Measurements from ENCODE around the gene KIAA1217.

The KIAA1217 gene

DNA sequence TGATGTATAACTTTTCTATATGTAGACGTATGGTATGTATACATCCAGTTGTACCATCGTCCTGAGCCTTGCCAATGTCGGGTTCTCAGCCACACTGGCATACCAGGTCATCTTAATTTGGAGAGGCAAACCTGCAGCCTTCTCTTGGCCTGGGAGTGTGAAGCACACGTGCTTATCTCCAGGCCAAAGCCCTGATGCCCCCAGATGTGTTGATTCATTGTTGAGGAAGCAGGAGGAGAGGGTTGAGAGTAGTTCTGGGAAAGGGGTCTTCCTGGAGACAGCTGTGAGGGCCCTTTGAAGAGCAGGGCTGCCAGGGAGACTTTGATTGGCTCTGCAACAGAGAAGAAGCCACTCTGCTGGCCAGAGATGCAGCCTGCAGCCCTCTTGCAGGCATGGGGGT is 359.1 kb downstream of the KIAA1217 start:
- Histone ChIP-seq H3K36me3 (ENCODE audit: insufficient read depth, low read length) (no peaks in the 10 kb centered on the region), H2AFZ (ENCODE audit: low read depth, low read length) (no peak overlapping the region), H3K4me3 (ENCODE audit: low read length) (no peak overlapping the region), H3K4me1 (ENCODE audit: insufficient read depth, low read length) (no peaks in the 10 kb centered on the region), H3K9me3 (ENCODE audit: low read length) (peaks cover 2% of the 10 kb centered on the region), H3K27me3 (ENCODE audit: insufficient read depth, low read length) (no peaks in the 10 kb centered on the region)

DNA sequence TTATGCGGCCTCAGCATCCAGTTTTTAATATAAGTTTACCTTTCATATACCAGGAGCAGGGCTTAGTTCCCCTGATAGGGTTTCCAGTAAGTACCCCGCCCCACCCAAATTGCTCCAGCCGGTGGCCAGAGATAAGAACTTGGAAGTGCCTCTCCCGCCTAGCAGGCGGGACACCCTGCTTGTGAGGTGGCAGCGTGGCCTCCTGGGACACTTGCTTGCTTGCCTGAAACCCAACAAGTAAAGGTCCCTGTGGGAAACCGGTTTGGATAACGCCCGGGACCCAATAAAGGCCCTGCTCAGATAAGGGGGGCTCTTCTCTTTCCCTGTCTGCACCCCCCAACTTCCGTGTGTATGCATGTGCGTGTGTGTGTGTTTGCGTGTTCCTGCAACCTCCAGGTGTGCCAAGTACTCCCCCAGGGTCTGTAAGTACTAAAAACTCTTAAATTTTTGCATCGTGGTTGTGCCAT is 360.4 kb downstream of the KIAA1217 start:
- Histone ChIP-seq H3K4me1 (ENCODE audit: insufficient read depth, low read length) (no peaks in the 10 kb centered on the region), H2AFZ (ENCODE audit: low read depth, low read length) (no peak overlapping the region), H3K27me3 (ENCODE audit: insufficient read depth, low read length) (no peaks in the 10 kb centered on the region), H3K9me3 (ENCODE audit: low read length) (peaks cover 2% of the 10 kb centered on the region), H3K4me3 (ENCODE audit: low read length) (no peak overlapping the region), H3K36me3 (ENCODE audit: insufficient read depth, low read length) (no peaks in the 10 kb centered on the region)

DNA sequence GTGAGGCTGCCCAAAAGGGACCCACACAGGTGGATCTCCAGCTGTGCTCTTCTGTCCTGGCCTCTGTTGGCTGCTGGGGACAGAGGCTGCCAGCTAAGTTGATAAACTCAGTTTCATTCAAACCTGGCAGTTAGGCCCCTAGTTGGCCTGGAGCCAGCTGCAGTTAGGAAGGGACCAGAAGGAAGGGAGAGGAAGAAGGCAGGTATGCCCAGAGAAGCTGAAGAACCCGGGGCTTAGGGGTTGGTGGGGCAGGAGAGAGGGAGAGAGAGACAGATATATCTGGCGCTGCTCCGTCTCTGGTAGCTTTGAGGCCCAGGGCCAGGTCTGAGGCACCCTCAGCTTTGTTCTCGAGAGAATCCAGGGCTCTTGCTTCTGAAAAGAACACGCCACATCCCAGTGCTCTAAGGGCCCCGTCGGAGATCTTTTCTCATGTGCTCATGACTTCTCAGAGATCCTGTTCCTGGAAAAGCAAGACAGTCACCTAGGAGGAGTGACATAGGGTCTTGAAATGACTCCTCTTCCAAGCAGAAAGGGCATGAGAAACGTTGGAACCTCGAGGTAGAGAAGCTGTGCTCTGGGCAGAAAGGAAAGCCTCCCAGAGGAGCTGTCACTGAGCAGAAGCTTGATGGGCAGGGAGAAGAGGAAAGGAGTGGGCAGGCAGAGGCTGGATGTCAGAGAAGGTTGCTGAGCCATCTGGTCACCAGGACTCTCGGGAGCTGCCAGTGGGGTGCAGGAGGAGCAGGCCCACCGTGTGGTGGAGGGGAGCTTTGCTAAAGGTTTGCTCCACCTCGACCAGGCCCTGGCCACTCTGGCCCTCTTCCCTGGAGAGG is 361.1 kb downstream of the KIAA1217 start:
- Histone ChIP-seq H3K36me3 (ENCODE audit: insufficient read depth, low read length) (no peaks in the 10 kb centered on the region), H2AFZ (ENCODE audit: low read depth, low read length) (no peak overlapping the region), H3K9me3 (ENCODE audit: low read length) (peaks cover 2% of the 10 kb centered on the region), H3K4me3 (ENCODE audit: low read length) (no peak overlapping the region), H3K27me3 (ENCODE audit: insufficient read depth, low read length) (no peaks in the 10 kb centered on the region), H3K4me1 (ENCODE audit: insufficient read depth, low read length) (no peaks in the 10 kb centered on the region)

GRCh38 chr10:24570658-24571426 is 361.9 kb downstream of the KIAA1217 start:
- no peak overlapping the region for H2AFZ ChIP-seq (ENCODE audit: low read depth, low read length)
- H3K9me3 ChIP-seq (ENCODE audit: low read length): peaks cover 2% of the 10 kb centered on the region
- no peaks in the 10 kb centered on the region for H3K4me1 ChIP-seq (ENCODE audit: insufficient read depth, low read length)
- H3K36me3 ChIP-seq (ENCODE audit: insufficient read depth, low read length): no peaks in the 10 kb centered on the region
- H3K27me3 ChIP-seq (ENCODE audit: insufficient read depth, low read length): no peaks in the 10 kb centered on the region
- no peak overlapping the region for H3K4me3 ChIP-seq (ENCODE audit: low read length)

GRCh38 chr10:24571870-24572450 is 363.0 kb downstream of the KIAA1217 start:
- Histone ChIP-seq H3K4me3 (ENCODE audit: low read length) (no peak overlapping the region), H3K9me3 (ENCODE audit: low read length) (peaks cover 2% of the 10 kb centered on the region), H2AFZ (ENCODE audit: low read depth, low read length) (no peak overlapping the region), H3K4me1 (ENCODE audit: insufficient read depth, low read length) (no peaks in the 10 kb centered on the region), H3K36me3 (ENCODE audit: insufficient read depth, low read length) (no peaks in the 10 kb centered on the region), H3K27me3 (ENCODE audit: insufficient read depth, low read length) (no peaks in the 10 kb centered on the region)

DNA sequence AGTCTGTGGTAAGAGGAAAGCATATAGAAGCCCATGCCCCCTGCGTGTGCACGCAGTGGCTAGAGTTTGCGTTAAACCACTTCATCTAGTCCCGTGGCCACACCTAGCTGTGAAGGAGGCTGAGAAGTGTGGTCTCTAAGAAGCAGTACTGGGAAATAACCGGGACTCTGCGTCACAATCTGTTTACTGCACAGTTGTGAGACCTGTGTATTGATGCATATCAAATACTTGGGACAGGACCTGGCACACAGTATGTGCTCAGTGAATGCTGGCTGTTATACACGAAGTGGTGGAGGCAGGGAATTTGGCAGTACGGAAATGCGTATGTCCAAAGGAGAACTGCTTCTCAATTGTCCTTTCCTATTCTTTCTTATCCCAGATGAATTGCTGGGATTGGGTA is 365.2 kb downstream of the KIAA1217 start:
- Histone ChIP-seq H3K9me3 (ENCODE audit: low read length) (peaks cover 2% of the 10 kb centered on the region), H3K36me3 (ENCODE audit: insufficient read depth, low read length) (no peaks in the 10 kb centered on the region), H3K27me3 (ENCODE audit: insufficient read depth, low read length) (no peaks in the 10 kb centered on the region), H2AFZ (ENCODE audit: low read depth, low read length) (no peak overlapping the region), H3K4me1 (ENCODE audit: insufficient read depth, low read length) (no peaks in the 10 kb centered on the region), H3K4me3 (ENCODE audit: low read length) (no peak overlapping the region)

- Histone ChIP-seq H3K4me3 (ENCODE audit: low read length) (no peak overlapping the region), H2AFZ (ENCODE audit: low read depth, low read length) (no peak overlapping the region), H3K9me3 (ENCODE audit: low read length) (peaks cover 2% of the 10 kb centered on the region), H3K27me3 (ENCODE audit: insufficient read depth, low read length) (no peaks in the 10 kb centered on the region), H3K4me1 (ENCODE audit: insufficient read depth, low read length) (no peaks in the 10 kb centered on the region), H3K36me3 (ENCODE audit: insufficient read depth, low read length) (no peaks in the 10 kb centered on the region)
Measured at GRCh38 chr10:24574578-24575155, 365.7 kb downstream of the KIAA1217 start.

GRCh38 chr10:24575481-24576002 is 366.6 kb downstream of the KIAA1217 start:
- Histone ChIP-seq H2AFZ (ENCODE audit: low read depth, low read length) (no peak overlapping the region), H3K4me3 (ENCODE audit: low read length) (no peak overlapping the region), H3K4me1 (ENCODE audit: insufficient read depth, low read length) (no peaks in the 10 kb centered on the region), H3K27me3 (ENCODE audit: insufficient read depth, low read length) (no peaks in the 10 kb centered on the region), H3K9me3 (ENCODE audit: low read length) (peaks cover 2% of the 10 kb centered on the region), H3K36me3 (ENCODE audit: insufficient read depth, low read length) (no peaks in the 10 kb centered on the region)

- Histone ChIP-seq H3K4me1 (ENCODE audit: insufficient read depth, low read length) (no peaks in the 10 kb centered on the region), H3K36me3 (ENCODE audit: insufficient read depth, low read length) (peaks cover 16% of the 10 kb centered on the region), H2AFZ (ENCODE audit: low read depth, low read length) (no peak overlapping the region), H3K27me3 (ENCODE audit: insufficient read depth, low read length) (no peaks in the 10 kb centered on the region), H3K9me3 (ENCODE audit: low read length) (no peaks in the 10 kb centered on the region), H3K4me3 (ENCODE audit: low read length) (no peak overlapping the region)
Measured at GRCh38 chr10:24579448-24579847, 370.5 kb downstream of the KIAA1217 start.

GRCh38 chr10:24579906-24580305 is 371.0 kb downstream of the KIAA1217 start:
- Histone ChIP-seq H3K9me3 (ENCODE audit: low read length) (no peaks in the 10 kb centered on the region), H2AFZ (ENCODE audit: low read depth, low read length) (no peak overlapping the region), H3K4me3 (ENCODE audit: low read length) (no peak overlapping the region)

DNA sequence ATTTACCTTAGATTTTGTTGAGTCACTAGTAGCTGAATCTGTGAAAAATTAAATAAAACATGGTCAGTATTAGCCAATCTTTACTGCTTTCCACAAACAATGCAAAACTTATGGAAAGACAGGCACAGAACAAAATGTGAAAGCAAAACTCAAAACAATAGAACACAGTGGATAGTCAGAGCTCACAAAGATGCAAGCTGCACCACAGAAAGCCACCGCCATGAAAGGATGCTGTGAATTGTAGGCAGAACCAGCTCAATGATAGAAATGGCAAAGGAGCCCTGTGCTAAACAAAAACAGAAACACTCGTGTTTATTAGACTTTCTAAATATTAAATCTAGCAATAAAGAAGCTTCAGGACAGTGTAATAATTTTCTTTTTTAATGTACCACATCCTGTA is 380.3 kb downstream of the KIAA1217 start:
- Histone ChIP-seq H3K36me3 (ENCODE audit: insufficient read depth, low read length) (peaks cover 95% of the 10 kb centered on the region), H3K9me3 (ENCODE audit: low read length) (no peaks in the 10 kb centered on the region), H3K4me3 (ENCODE audit: low read length) (no peak overlapping the region), H2AFZ (ENCODE audit: low read depth, low read length) (no peak overlapping the region), H3K27me3 (ENCODE audit: insufficient read depth, low read length) (no peaks in the 10 kb centered on the region), H3K4me1 (ENCODE audit: insufficient read depth, low read length) (no peaks in the 10 kb centered on the region)

More at GRCh38 chr10:24579906-24580305, 371.0 kb downstream of the KIAA1217 start:
- peaks cover 19% of the 10 kb centered on the region for H3K36me3 ChIP-seq (ENCODE audit: insufficient read depth, low read length)
- H3K27me3 ChIP-seq (ENCODE audit: insufficient read depth, low read length): no peaks in the 10 kb centered on the region
- no peaks in the 10 kb centered on the region for H3K4me1 ChIP-seq (ENCODE audit: insufficient read depth, low read length)

DNA sequence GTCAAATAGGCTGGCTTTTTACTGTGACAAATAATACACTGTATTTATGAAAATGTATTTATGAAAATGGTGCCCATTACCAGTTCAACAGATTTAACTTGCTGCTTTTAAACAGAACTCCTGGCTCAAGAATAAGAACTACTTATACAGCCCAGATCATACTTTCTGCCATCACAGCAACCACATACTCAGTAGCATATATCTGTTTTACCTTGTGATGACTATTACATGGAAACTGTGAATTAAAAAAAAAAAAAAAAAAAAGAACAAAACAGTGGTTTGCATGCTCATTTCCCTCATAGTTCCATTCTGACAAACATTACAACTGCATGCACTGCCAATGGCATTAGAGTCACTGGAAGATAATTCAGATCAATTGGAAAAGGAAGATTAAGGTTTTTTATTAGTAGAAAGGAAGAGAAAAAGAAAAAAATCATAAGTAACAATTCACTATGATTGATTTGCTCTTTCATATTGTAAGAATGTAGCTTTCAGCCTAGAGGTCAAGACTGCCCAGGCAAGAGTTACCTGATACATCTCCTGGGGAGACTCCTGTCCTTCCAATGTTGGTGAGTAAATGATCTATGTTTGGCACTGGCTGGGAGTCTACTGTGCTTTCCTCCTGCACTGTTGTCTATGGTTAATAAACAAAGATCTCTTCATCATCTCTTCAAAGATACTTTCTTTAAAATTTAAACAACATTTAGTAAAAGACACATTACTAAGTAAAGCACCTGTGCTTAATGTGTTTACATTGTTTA is 381.9 kb downstream of the KIAA1217 start:
- no peak overlapping the region for H2AFZ ChIP-seq (ENCODE audit: low read depth, low read length)
- H3K4me1 ChIP-seq (ENCODE audit: insufficient read depth, low read length): no peaks in the 10 kb centered on the region
- H3K27me3 ChIP-seq (ENCODE audit: insufficient read depth, low read length): no peaks in the 10 kb centered on the region
- H3K4me3 ChIP-seq (ENCODE audit: low read length): no peak overlapping the region
- peaks cover 100% of the 10 kb centered on the region for H3K36me3 ChIP-seq (ENCODE audit: insufficient read depth, low read length)
- H3K9me3 ChIP-seq (ENCODE audit: low read length): no peaks in the 10 kb centered on the region
